Activated T-cell treated with anti-CD3 and anti-CD28 coated beads for 1 hour (primary cell): ENCODE data around the gene UPK3A.
"Not testable (repeated sequence)": the region's sequence is repeated elsewhere in the genome, so short reads cannot be mapped to it uniquely, and the experiment has no call there.

Experiments
- DNase-seq: peaks from one replicate; pipeline ENCODE4 v3.0.0-alpha.2; 2020; ENCODE audit warnings: low read depth

The UPK3A gene

GRCh38 chr22:45281010-45281409, 3.7 kb upstream of the UPK3A start:
- no peak for DNase-seq

- no peak for DNase-seq
Measured at GRCh38 chr22:45285263-45286058, 712 bp downstream of the UPK3A start.

DNA sequence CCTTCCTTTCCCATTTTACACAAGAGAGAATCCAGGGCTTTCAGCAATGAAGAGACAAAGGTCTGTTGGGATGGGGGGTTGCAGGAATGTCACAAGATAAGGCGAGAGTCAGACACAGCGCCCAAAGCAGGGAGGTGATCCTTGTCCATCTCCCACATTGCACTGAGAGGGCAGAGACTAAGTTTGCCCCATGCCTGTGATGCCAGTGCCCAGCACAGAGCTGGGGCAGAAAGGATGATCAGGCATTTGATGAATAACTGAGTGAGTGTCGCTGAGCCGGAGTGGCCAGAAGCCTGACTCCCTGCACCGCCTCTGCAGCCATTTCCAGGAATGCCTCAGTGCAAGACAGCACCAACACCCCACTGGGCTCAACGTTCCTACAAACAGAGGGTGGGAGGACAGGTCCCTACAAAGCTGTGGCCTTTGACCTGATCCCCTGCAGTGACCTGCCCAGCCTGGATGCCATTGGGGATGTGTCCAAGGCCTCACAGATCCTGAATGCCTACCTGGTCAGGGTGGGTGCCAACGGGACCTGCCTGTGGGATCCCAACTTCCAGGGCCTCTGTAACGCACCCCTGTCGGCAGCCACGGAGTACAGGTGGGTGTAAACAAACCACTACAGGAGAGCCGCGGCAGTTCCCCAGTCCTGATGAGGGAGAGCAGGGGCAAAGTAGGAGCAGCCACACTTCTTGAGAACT, 2.3 kb downstream of the UPK3A start:
- no peak for DNase-seq

DNA sequence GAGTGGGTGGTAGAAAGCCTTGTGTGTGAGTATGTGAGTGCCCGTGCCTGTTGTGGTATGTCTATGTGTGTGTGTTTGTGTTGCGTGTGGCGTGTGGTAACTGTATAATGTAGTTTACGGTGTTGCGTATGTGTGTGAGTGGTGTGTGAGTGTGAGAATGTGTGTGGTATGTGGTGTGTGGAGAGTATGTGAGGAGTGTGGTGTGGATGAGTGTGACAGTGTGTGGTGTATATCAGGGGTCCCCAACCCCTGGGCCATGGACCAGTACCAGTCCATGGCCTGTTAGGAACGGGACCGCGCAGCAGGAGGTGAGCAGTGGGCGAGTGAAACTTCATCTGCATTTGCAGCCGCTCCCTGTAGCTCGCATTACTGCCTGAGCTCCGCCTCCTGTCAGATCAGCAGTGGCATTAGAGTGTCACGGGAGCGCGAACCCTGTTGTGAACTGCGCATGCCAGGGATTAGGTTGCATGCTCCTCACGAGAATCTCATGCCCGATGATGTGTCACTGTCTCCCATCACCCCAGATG, 5.7 kb downstream of the UPK3A start:
- DNase-seq: no peak

DNA sequence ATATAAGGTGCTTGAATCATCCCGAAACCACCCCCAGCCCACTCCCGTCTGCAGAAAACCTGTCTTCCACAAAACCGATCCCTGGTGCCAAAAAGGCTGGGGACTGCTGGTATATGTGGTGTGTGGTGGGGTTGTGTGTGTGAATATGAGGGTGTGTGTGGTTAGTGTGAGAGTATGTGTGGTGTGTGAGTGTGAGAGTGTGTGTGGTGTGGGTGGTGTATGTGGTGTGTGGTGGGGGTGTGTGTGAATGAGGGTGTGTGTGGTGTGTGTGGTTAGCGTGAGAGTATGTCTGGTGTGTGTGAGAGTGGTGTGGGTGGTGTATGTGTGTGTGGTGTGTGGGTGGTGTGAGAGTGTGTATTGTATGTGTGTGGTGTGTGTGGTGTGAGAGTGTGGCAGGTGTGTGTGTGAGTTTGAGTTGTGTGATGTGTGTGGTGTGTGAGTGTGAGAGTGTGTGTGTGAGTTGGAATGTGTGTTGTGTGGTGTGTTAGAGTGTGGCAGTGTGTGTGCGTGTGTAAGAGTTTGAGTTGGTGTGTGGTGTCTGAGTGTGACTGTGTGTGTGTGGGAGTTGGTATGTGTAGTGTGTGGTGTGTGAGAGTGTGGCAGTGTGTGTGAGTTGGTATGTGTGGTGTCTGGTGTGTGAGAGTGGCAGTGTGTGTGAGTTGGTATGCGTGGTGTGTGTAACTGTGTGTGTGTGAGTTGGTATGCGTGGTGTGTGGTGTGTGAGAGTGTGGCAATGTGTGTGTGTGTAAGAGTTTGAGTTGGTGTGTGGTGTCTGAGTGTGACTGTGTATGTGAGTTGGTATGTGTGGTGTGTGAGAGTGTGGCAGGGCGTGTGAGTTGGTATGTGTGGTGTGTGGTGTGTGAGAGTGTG, 6.5 kb downstream of the UPK3A start:
- DNase-seq: no peak

DNA sequence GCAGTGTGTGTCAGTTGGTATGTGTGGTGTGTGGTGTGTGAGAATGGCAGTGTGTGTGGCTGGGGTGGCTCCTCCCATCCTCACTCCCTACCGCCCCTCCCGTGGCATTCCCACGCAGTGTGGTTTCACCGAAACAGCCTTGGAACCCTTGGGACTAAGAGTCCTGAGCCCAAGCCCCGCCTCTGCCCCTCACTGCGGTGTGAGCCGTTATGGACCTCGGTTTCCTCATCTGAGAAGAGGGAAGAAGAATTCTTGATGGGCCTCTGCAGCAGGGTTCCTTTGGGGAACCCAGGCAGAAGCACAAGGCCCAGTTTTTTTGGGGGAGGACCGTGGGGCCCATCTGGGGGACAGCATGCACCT, 7.2 kb downstream of the UPK3A start:
- no peak for DNase-seq

- DNase-seq: no peak
Measured at GRCh38 chr22:45292731-45293442, 8.1 kb downstream of the UPK3A start.

GRCh38 chr22:45294030-45294429, 9.3 kb downstream of the UPK3A start:
- DNase-seq: no peak

- not testable (repeated sequence) for DNase-seq
Measured at GRCh38 chr22:45295004-45295403, 10.3 kb downstream of the UPK3A start.

- no peak for DNase-seq
Measured at GRCh38 chr22:45295492-45295891, 10.7 kb downstream of the UPK3A start.

DNA sequence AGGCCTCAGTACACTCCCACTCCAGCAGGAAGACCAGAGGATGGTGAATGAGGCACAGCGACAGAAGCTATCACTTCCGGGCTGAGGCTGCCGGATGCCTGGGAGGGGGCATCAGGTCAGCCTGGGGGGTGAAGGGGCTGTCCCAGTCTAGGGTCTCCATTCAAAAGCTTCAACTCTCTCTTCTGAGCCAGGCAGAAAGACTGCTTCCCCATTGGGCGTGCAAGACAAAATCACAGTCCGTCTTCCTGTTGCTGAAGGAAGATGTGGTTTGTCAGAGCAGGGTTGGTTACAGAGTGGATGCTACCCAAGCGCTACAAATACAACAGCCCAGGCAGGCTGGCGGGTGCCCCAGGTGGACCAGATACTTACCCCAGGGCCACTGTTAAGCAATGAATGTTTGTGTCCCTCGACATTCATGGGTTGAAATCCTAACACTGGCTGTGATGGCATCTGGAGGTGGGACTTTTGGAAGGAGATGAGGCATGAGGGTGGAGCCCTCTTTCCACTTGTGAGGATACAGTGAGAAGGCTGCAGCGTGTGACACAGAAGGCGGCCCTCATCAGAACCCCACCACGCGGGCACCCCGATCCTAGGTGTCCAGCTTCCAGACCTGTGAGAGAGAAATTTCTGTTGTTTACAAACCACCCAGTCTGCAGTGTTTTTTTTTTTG, 12.0 kb downstream of the UPK3A start:
- DNase-seq: no peak

DNA sequence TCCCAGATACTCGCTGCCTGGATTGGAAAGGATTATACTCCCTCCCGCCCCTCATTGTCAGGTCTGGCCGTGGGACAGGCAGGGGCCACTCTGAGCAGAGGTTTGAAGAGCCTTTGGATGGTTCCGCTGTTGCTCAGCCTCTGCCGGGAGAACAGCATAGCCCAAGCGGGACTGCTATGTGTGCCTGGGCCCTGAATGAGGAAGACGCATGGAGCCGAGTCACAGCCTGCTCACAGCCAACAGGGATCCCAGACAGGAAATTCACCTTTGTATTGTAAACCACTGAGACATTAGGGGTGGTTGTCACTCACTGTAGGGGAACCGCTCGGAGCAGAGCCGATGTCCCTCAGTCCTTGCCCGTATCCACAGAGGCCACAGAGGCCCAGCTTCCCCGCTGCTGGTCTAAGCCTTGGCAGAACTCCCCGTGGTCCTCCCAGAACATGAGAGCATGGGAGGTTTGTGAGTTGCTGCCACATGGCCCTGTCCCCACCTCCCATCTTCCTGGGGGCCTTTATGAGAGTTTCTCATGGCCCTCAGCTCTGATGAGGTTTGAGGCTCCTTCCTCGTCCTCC, 14.3 kb downstream of the UPK3A start:
- DNase-seq: no peak

DNA sequence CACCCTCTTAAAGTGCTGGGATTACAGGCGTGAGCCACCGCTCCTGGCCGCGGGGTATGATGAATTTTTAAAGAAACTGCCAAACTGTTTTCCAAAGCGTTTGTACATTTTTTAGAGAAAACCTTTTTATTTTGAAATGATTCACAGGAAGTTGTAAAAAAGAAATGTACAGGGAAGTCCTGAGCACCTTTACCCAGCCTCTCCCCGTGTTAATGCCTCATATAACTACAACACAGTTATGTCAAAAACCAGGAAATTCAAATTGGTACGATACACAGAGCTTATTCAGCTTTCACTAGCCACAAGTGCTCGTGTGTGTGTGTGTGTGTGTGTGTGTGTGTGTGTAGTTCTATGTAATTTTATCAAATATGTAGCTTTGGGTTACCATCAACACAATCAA, 18.0 kb downstream of the UPK3A start:
- no peak for DNase-seq

- no peak for DNase-seq
Measured at GRCh38 chr22:45303181-45303580, 18.4 kb downstream of the UPK3A start.

DNA sequence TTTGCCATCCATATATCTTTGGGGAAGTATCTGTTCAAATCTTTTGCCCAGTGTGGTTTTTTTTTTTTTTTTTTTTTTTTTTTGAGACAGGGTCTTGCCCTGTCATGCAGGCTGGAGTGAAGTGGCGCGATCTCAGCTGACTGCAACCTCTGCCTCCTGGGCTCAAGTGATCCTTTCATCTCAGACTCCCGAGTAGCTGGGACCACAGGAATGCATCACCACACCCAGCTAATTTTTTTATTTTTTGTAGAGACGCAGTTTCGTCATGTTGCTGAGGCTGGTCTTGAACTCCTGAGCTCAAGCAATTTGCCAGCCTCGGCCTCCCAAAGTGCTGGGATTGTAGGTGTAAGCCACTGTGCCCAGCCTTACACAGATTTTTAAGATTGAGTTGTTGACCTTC, 20.2 kb downstream of the UPK3A start:
- DNase-seq: no peak

GRCh38 chr22:45305456-45306075, 20.8 kb downstream of the UPK3A start:
- no peak for DNase-seq

DNA sequence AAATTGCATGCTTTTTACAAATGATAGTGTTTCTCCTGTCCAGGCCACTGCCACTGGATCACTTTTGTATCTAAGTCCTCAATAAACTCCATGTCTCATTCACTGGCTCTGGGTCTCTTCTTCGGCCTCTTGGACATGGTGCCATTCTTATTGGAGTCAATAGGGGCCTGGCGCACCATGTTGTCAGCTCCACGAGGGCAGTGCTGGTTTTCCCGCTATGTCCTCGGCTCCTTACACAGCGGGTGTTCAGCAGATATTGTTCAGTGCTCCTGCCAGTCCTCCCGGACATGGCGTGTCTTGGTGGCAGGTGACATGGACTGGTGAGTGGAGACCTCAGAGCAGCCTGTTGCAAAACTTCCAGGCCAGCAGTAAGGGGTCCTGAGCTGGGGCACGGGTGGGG, 21.4 kb downstream of the UPK3A start:
- DNase-seq: no peak

- DNase-seq: no peak
Measured at GRCh38 chr22:45308391-45308956, 23.7 kb downstream of the UPK3A start.

GRCh38 chr22:45308957-45309421, 24.2 kb downstream of the UPK3A start:
- DNase-seq: no peak
